GM18507 (cell line): ENCODE data around the gene MYO5A.
"Not testable (repeated sequence)": the region's sequence is repeated elsewhere in the genome, so short reads cannot be mapped to it uniquely, and the experiment has no call there.

Experiments used
- DNase-seq: peaks from one replicate; pipeline ENCODE4 v3.0.0; 2011; ENCODE audit warnings: low read depth; ENCODE audit not compliant: insufficient read length; ENCODE audit errors: extremely low spot score
- FAIRE-seq: peaks from 2 replicates; lab custom pipeline; 2011; peaks lifted over from hg19 to GRCh38; lab: Jason Lieb, UNC

The MYO5A gene

DNA sequence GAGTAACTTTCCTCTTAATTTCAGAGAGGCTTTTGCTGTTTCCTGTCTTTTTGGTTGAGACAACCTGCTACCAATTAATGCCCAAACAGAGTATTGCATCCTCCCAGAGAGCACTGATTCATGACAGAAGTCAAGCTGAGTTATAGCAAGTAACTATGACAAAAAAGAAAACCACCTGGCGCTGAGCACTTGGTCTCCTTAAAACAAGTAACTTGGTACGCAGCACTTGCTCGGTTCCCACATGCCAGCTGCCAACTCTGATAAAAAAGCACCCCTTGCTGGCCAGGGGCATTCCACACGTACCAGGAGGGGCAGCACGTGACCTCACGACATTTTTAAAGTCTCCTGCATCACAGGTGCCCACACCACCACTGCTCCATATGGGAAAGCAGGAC, 219.5 kb downstream of the MYO5A start:
- DNase-seq (no peak), FAIRE-seq (no peak)

DNA sequence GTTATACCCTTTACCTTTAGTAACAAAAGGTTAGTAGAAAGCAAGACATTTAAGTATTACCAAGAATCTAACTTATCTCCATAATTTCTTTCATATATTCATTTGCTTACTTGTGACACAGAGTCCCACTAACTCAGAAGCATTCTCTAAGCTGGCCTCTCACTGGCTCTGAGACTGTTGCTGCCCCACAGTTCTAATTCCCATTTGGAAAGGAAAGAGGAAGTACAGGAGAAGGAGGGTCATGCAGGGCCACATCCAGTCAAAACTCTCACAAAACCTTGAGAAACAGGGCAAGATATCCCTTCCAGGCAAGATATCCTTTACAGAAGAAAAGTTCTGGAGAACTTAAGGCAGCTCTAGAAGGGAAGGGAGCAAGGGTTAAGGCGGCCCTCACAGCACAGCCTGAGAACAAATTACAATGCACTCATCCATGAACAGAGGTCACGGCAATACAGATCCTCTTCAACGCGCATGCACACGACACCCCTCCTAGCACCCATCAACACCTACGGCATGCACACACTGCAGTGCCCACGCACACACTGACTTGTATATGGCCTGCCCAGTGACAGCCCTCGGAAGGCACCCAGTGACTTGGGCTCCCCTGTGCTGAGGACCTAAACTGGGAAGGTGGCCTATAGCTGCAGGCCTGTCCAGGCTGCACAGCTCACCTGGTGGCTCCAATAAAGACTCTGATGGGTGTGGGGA, 220.1 kb downstream of the MYO5A start:
- no peak for DNase-seq

DNA sequence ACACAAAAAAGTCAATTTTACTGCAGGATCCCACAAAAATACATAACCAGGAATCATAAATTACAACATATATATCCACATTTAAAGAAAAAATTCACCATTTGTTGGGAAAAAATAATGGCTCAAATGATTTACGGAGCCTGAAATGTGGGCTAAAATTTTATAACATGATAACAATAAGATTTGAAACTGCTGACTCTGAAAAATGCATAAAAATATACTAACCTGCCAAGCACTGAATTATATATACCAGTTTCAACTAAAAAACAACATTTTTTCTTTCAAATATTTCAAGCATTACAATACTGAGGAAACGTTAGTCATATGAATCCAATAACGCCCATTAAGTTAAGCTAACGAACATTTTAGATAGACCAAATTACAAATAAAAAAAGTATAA, 220.8 kb downstream of the MYO5A start:
- no peak for DNase-seq
- FAIRE-seq: no peak

More for the DNA sequence above, 220.1 kb downstream of the MYO5A start:
- peak; percentile 81 for FAIRE-seq

DNA sequence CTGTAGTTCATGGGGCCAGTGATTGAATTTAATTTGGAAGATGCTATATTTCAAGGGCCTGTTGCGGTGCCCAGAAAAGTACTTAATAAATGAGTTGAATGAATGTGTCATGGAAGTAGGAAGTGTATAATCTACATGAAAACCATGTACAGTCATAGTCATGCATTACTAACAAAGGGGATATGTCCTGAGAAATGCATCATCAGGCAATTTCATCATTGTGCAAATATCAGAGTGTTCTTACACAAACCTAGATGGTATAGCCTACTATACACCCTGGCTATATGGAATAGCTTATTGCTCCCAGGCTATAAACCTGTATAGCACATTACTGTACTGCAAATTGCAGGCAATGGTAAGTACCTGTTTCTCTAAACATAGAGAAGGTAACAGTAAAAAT, 222.4 kb downstream of the MYO5A start:
- DNase-seq (no peak), FAIRE-seq (no peak)

DNA sequence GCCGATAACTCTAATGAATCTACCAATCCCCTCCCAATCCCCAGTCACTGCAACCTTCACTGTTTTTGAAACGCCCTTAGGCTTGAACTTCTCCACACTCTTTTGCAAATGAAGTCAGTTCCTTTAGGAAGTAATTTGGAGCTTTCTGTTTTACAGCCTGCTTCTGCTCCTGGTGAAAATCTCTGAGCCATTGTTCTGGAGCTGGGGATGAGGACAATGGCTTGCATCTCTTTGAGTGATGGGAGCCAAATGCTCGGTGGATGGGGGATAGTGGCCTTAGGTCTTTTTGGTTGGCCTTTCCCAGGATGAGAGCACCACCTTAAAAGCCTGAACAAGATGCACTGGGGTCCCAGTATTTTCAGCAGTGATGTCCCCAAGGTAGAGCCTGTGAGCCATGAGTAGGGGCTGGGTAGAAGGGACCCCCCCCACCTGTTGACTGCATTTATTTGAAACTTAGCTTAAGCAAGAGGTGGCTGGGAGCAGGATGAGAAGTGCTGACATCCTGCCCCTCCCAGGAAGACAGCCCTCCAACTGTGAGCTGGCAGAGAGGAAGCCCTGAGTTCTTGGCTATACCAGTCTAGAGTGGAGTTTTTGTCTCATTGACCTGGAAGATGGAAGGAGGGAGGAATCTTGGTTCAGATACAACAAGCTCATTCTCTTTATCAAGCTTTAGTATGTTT, 225.4 kb downstream of the MYO5A start:
- no peak for FAIRE-seq
- no peak for DNase-seq

DNA sequence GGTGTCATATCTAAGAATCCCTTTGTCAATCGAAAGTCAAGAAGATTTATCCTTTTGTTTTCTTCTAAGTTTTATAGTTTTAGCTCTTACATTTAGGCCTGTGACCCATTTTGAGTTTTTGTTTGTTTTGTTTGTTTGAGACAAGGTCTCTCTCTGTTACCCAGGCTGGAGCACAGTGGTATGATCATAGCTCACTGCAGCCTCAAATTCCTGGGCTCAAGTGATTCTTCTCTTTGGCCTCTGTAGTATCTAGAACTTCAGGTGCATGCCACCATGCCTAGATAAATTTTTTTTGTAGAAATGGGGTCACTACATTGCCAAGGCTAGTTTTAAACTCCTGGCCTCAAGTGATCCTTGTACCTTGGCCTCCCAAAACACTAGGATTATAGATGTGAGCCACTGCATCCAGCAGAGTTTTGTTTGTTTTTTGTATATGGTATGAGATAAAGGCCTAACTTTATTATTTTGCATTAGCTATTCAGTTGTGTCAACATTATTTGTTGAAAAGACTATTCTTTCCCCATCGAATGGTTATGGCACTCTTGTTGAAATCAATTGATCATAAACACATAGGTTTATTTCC, 227.3 kb downstream of the MYO5A start:
- no peak for DNase-seq
- FAIRE-seq: no peak

DNA sequence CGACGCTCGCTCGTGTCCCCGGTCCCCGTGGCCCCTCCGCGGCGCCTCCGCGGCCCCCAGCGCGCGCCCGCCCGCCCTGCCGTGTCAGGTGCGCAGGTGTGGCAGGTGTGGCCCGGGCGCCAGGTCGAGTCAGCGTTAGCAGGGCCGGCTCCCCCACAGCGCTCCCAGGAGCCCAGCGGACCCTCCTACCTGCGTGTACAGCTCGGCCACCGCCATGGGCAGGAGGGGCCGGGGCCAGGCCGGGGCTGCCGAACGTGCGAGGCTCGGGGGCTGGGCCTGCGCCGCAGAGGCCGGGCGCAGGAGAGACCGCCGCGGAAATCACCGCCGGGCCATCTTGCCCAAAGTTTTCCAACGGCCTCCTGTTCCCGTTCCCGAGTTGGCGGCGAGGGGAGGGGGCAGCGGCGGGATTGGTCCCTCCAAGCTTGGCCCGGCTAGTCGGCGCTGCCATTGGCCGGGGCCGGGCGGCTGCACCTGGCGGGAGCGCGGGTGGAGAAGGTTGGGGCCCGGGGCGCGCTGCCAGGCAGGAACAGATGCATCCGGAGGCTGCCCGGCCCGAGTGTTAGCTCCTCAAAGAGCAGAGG, 233.2 kb downstream of the MYO5A start, which contains the start of gene MYO5C:
MYO5C (minus strand) TSS at position 384 of the 581 bp plus-strand sequence; CDS start at position 216, 168 bp downstream.
- FAIRE-seq: no peak
- no peak for DNase-seq

DNA sequence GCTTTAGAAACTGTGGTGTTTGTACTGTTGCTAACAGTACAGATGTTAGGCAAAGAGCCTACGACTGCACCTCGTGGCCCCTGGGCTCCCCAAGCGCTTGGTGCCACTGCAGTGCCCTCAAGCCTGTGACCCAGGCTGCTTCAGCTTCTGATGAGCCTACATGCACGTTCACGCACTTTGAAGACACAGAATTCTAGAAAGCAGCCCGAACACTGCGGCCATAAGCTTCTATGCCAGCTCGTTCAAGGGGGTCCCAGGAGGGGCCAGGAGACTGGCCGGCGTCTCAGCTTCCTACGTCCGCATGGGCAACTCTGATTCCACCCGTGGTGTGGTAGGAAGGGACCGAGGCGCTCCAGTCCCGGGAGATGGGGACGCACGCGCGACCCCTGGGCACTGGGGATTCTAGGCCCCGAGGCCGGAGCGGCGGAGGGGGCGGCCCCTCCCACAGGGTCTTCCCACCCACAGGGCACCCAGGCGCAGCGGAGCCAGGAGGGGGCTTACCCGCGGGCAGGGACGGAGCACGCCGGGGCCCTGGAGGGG, 233.7 kb downstream of the MYO5A start:
- FAIRE-seq: no peak

DNA sequence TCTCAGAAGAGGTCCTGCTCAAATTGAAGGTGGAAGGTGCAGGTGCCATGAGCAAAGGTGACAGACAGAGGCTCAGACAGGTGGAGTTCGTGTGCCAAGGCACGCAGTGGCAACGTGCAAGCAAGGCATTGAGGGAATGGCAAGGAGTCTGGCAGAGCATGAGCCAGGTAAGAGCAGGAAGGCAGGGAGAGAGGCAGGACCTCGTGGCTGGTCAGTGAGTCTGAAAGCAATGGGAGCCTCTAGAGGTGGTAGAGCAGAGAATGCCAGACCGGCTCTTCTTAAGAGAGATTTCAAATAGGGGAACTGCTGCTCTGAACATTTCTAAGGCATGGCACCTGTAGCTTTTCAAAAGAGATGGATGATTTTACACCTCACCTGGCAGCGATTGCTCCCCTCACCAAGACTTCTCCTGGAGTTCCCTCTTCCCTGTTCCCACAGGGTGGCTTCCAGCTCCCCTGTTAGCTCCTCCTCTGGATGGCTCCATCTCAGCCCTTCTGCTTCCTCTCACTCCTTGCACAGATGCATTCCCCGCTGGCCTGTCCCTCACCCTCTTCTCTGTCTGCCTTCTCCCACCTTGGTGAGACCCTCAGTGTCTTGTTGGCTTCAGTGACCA, 235.8 kb downstream of the MYO5A start:
- DNase-seq (no peak), FAIRE-seq (no peak)

More for the DNA sequence above, 233.7 kb downstream of the MYO5A start:
- no peak for DNase-seq

DNA sequence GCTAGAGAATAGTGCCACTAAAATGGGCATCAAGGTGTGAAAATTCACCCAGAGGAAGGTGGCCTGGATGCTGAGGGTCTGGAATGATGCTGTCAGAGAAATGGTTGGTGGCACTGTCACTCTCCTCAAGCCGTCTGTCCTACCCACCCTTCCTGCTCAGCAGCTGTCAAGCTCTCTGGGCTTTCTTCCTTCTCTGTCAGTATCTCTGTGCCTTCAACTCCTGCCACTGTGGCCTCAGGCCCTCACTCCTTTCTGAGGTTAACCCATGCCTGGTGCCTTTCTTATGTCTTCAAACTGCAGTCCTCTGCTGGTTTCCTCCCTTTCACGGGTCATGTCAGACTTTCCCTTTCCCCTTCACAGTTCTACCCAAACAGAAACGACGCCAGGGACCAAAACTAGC, 237.5 kb downstream of the MYO5A start:
- no peak for DNase-seq
- FAIRE-seq: peak; percentile 56

DNA sequence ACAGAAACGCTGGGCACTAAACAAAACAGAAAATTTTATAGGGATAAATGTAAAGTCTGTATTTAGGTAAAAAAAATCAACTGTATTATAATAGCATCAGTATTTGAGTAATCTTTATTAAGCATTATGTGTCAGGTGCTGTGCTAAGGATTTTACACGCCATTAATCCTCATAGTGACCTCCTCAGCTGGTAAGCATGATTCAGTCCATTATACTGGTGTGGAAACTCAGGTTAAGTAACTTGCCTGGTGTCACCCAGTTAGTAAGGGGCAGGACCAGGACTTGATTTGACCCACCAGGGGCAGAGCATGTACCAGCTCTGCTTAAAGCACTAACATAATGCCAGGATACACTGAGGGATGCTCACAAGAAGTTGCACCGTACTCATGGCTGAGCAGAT, 237.9 kb downstream of the MYO5A start:
- DNase-seq (no peak), FAIRE-seq (no peak)

DNA sequence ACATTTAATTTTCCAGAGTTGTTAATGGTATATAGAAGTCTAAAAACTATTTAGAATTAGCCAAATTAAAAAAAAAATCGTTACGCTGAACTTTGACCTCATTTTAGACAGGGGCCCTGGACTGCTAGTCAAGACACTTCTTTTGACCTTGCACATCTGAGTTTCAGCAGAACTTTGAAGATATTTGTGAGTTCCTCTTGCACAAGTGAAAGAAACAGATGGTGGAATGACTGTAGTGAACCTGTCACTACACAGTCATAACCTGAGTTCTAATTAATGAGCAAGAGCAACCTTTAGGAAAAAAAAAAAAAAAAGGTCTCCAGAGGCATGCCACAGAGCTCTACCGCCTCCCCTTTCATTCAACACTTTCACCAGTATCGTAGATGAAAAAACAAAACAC, 238.4 kb downstream of the MYO5A start:
- DNase-seq (no peak), FAIRE-seq (peak; percentile 12)

DNA sequence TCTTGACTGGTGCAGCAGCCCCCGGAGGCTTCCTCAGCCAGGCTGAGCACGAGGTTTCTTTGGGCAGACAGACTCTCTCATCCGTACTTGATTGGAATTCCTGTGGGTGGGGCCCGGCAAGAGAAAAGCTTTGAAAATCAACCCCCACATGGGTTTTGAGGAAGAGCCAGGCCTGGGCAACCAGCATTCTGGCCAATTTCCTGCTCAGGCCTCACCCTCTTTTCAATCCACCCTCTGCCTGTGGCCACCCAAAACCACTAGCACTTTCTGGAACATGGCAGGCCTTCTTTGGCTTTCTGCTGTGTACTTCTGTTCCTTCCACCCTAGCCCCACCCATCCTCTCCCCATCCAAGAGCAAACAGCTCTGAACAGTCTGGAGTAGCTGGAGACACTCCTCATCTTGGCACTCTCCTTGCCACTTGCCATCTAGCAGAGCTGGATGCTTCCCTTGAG, 239.0 kb downstream of the MYO5A start:
- no peak for FAIRE-seq
- DNase-seq: no peak

DNA sequence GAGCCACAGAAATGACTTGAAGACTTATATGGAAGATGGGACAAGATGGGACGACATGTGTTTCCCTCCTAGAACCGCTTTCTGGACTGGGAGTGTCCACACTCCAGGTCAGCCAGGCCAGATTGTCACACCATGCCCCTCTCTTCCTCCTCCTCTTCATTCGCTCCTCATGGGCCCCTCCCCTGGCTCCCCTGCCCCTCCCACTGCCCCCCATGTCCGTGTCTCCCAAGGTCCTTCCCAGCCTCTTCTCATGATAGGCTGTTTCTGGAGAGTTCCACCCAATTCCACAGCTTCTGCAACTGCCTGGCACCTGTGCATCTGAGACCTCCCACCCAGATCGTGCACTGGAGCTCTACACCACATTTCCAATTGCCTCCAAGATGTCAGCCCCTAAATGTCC, 239.7 kb downstream of the MYO5A start:
- DNase-seq (no peak), FAIRE-seq (no peak)

DNA sequence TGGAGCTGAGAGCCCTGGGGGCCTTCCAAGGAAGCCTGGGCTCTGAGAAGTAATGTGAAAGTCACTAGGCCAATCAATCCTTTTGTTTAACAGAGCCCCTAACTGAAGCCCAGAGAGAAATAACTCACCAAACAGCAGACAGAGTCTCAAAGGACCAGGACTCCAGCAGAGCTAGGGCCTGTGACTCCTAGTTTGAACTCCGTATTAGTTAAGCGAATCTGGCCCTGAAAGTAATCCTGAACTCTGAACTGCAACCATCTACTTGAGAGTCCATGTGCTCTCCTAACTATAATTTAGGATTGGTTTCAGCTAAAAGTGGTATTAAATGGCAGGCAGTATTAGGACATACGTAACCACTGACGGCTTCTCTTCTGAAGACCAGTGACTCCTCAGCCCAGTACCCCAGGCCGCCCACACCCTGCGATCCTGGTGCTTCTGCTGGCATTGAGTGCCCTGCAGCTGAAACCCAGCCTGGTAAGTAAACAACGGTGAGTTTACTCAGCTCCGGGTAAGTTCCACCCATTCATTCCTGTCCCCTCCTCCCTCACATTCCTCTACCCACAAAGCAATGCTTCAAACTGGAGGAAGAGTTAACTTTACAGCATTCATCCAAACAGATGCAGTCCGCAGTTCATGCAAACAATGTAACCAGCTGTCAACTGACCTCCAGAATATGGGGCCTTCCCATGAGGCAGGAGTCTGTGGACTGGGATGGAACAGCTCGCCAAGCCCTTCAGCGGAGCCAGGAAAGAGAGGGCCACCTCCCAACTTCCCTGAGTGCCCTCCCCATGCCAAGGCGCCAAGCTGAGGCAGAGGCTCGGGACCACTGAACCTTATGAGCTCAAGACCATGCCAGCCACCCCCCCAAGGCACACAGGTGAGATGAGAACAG, 240.4 kb downstream of the MYO5A start:
- no peak for FAIRE-seq
- no peak for DNase-seq

DNA sequence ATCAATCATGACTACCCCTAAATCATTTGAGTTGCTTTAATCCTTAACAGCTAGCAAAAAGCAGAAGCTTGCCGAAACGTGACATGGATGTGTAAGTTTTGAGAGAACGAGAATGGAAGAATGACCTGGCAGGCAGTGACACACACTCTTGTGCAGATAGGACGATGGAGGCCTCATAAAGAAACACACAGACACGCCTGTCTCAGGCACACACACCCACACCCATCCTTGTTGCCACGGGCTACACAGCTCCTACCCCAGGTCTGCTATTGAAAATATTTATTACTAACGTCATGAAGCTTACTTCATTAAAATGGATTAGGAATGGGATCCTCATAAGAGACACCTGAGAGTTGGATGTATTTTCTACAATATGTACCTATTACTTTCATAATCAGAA, 241.6 kb downstream of the MYO5A start:
- FAIRE-seq (no peak), DNase-seq (no peak)

DNA sequence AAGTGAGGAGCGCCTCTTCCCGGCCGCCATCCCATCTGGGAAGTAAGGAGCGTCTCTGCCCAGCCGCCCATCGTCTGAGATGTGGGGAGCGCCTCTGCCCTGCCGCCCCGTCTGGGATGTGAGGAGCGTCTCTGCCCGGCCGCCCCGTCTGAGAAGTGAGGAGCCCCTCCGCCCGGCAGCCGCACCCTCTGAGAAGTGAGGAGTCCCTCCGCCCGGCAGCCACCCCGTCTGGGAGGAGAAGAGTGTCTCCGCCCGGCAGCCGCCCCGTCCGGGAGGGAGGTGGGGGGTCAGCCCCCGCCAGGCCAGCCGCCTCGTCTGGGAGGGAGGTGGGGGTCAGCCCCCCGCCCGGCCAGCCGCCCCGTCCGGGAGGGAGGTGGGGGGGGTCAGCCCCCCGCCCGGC, 242.7 kb downstream of the MYO5A start:
- not testable (repeated sequence) for DNase-seq, FAIRE-seq

DNA sequence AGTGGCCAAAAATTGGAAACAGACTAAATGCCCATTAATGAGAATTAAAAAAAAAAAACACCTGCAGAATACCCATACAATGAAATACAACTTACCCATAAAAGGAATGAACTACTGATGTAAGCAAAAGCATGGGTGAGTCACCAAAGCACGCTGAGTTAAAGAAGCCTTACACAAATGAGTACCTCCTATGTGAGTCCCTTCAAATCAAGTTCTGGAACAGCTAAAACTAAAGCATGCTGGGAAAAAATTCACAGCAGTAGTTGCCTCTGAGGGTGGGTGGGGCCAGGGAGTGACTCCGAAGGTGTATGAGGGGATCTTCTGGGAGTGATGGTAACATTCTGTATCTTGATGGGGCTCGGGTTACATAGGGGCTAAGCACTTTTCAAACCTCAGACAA, 244.5 kb downstream of the MYO5A start:
- no peak for DNase-seq
- no peak for FAIRE-seq

DNA sequence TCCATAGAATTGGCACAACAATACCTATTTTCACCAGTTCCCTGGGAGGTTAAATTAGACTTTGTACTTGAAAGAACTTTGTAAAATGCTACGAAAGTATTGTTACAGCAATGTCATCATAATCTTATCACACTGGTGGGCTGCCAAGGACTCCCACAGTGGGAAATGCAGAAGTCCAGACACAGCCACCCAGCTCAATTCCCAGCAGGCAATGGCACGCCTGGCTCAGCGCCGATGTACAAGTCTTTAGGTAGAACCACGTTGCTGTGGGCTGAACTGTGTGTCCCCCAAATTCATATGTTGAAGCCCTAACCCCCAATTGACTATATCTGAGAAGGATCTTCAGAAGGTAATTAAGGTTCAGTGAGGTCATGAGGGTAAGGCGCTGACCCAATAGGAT, 245.4 kb downstream of the MYO5A start:
- FAIRE-seq: no peak
- no peak for DNase-seq
